RWPE2 (cell line): ENCODE results near the gene CC2D2B.

Experiments
- ATAC-seq: fragments of 200-7000 bp; cut with Tn5 transposase; 3 replicates; pipeline ENCODE4 v1.9.1; 2021; ENCODE audit warnings: low read depth
- DNase-seq: peaks from one replicate; pipeline ENCODE4 v3.0.0-alpha.2; 2020; ENCODE audit warnings: low spot score
- H3K27ac ChIP-seq: fragments of 450-650 bp; 2 replicates; pipeline ENCODE4 v1.5.1; 2017; ENCODE audit warnings: mild to moderate bottlenecking; ENCODE audit not compliant: poor library complexity, severe bottlenecking
- H3K27me3 ChIP-seq: fragments of 250-450 bp; sonication (Bioruptor Pico); 2 replicates; pipeline ENCODE4 v1.5.1; 2021; ENCODE audit warnings: mild to moderate bottlenecking, moderate library complexity; ENCODE audit not compliant: insufficient read depth, poor library complexity, severe bottlenecking
- H3K36me3 ChIP-seq: fragments of 250-450 bp; sonication (Bioruptor Pico); 2 replicates; pipeline ENCODE4 v1.5.1; 2020; ENCODE audit warnings: low read depth, mild to moderate bottlenecking, moderate library complexity
- H3K4me1 ChIP-seq: fragments of 250-450 bp; sonication (Bioruptor Pico); 2 replicates; pipeline ENCODE4 v1.5.1; 2021; ENCODE audit warnings: mild to moderate bottlenecking, moderate library complexity; ENCODE audit not compliant: insufficient read depth, poor library complexity, severe bottlenecking
- H3K4me3 ChIP-seq: fragments of 250-450 bp; sonication (Bioruptor Pico); 2 replicates; pipeline ENCODE4 v1.5.1; 2021; ENCODE audit warnings: mild to moderate bottlenecking, moderate library complexity; ENCODE audit not compliant: severe bottlenecking
- H3K9me3 ChIP-seq: fragments of 250-450 bp; sonication (Bioruptor Pico); 2 replicates; pipeline ENCODE4 v1.5.1; 2021; ENCODE audit warnings: mild to moderate bottlenecking, moderate library complexity; ENCODE audit not compliant: severe bottlenecking
- CTCF ChIP-seq: fragments of 450-650 bp; IDR thresholded peaks from one replicate; pipeline ENCODE4 v1.5.1; 2017; ENCODE audit warnings: mild to moderate bottlenecking, moderate library complexity; ENCODE audit not compliant: poor library complexity, severe bottlenecking

The CC2D2B gene

GRCh38 chr10:95998255-95998784 is 90.5 kb downstream of the CC2D2B start:
- Histone ChIP-seq H3K4me1 (no peaks in the 10 kb centered on the region), H3K27me3 (no peaks in the 10 kb centered on the region), H3K4me3 (no peak overlapping the region), H3K36me3 (no peaks in the 10 kb centered on the region), H3K9me3 (no peaks in the 10 kb centered on the region), H3K27ac (no peak overlapping the region)
- ATAC-seq, result no peak
- TF ChIP-seq CTCF, result no peak
- DNase-seq, result no peak

GRCh38 chr10:96013956-96014355 is 106.2 kb downstream of the CC2D2B start:
- ATAC-seq (no peak), DNase-seq (no peak)
- Histone ChIP-seq H3K36me3 (no peaks in the 10 kb centered on the region), H3K4me3 (no peak overlapping the region), H3K27me3 (no peaks in the 10 kb centered on the region), H3K9me3 (no peaks in the 10 kb centered on the region), H3K27ac (no peak overlapping the region), H3K4me1 (no peaks in the 10 kb centered on the region)
- no peak for TF ChIP-seq CTCF

GRCh38 chr10:96014473-96015102 is 106.8 kb downstream of the CC2D2B start:
- no peak for TF ChIP-seq CTCF
- no peak for ATAC-seq
- Histone ChIP-seq H3K4me1 (no peaks in the 10 kb centered on the region), H3K4me3 (no peak overlapping the region), H3K27ac (no peak overlapping the region), H3K9me3 (no peaks in the 10 kb centered on the region), H3K36me3 (no peaks in the 10 kb centered on the region), H3K27me3 (no peaks in the 10 kb centered on the region)
- no peak for DNase-seq

GRCh38 chr10:96017191-96017687 is 109.5 kb downstream of the CC2D2B start:
- H3K27ac ChIP-seq, result no peak overlapping the region
- no peaks in the 10 kb centered on the region for H3K27me3 ChIP-seq
- H3K4me3 ChIP-seq, result no peak overlapping the region
- H3K4me1 ChIP-seq, result no peaks in the 10 kb centered on the region
- no peaks in the 10 kb centered on the region for H3K9me3 ChIP-seq
- no peaks in the 10 kb centered on the region for H3K36me3 ChIP-seq
- TF ChIP-seq CTCF, result peak; percentile 84
- DNase-seq (no peak), ATAC-seq (peak; percentile 96)

- H3K9me3 ChIP-seq, result no peaks in the 10 kb centered on the region
- ATAC-seq (no peak), DNase-seq (no peak)
- no peaks in the 10 kb centered on the region for H3K27me3 ChIP-seq
- no peak overlapping the region for H3K4me3 ChIP-seq
- no peaks in the 10 kb centered on the region for H3K36me3 ChIP-seq
- H3K4me1 ChIP-seq, result no peaks in the 10 kb centered on the region
- TF ChIP-seq CTCF, result no peak
- H3K27ac ChIP-seq, result no peak overlapping the region
Measured at GRCh38 chr10:96021332-96021731, 113.6 kb downstream of the CC2D2B start.
